ENCODE results near the gene GNAO1. TPM values are rescaled to one million over a fixed set of nuclear protein-coding genes. Genes with fewer than 3 reads are reported as not detected.

The GNAO1 gene
- polyA plus RNA-seq, 3 donors, result not detected

DNA sequence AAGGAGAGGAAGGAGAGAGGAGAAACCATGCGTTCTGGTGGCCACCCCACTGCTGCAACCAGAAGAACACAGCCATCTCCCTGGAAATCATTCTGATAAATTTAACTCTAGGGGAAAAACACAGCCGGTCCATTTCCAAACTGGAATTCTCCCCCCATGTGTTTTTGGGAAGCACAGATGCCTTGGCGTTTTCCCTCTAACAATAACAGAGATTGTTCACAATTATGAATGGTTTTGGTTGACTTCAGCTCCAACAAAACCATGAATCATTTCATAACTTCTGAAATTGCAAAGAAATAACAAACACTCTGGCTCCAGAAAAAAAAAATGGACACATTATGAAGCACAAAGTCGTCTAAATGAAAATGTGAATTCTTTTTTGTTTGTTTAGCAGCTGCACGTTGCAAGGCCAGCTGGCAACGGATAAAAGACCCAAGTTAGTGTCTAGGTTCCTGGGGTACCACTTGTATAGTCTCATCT, 46.2 kb downstream of the GNAO1 start:
- Histone ChIP-seq H3K4me1 (ENCODE audit: control insufficient read depth in 1 of 2, insufficient read depth in 2 of 2, low read length in 2 of 2) (no peaks in the 10 kb centered on the region), H3K4me3 (replicated peaks in 1 of 3; ENCODE audit: low read depth in 2 of 3, low read length in 3 of 3) (no peak overlapping the region), H3K79me2 (ENCODE audit: insufficient read depth, low read length) (no peaks in the 10 kb centered on the region), H3K27ac (ENCODE audit: low read depth in 1 of 2, low read length in 2 of 2) (no peak overlapping the region), H4K20me1 (ENCODE audit: insufficient read depth, low read length) (no peaks in the 10 kb centered on the region), H3K9ac (ENCODE audit: insufficient read depth, low read length, poor library complexity, severe bottlenecking) (no peak overlapping the region), H3K9me3 (replicated peaks in 1 of 2; ENCODE audit: control insufficient read depth in 1 of 2, insufficient read depth in 1 of 2, low read length in 2 of 2) (no peaks in the 10 kb centered on the region), H3K36me3 (replicated peaks in 1 of 2; ENCODE audit: control insufficient read depth in 1 of 2, insufficient read depth in 2 of 2, low read length in 2 of 2) (no peaks in the 10 kb centered on the region), H2AFZ (ENCODE audit: insufficient read depth, low read depth, low read length, poor library complexity, severe bottlenecking) (no peak overlapping the region), H3K4me2 (replicated peaks; ENCODE audit: extremely low read depth, low read length, poor library complexity, severe bottlenecking) (no peak overlapping the region), H3K27me3 (ENCODE audit: control insufficient read depth in 2 of 2, insufficient read depth in 2 of 2, low read length in 2 of 2) (no peaks in the 10 kb centered on the region)
- Mint-ChIP-seq H3K27me3 (ENCODE audit: low read depth in 3 of 3) (peaks cover 2 to 4% (median 4%) of the 10 kb centered on the region in 3 donors), H3K4me1 (no peaks in the 10 kb centered on the region), H3K9me3 (peaks cover 0 to 1% (median 0%) of the 10 kb centered on the region in 7 donors), H3K27ac (no peak overlapping the region), H3K4me3 (no peak overlapping the region), H3K36me3 (no peaks in the 10 kb centered on the region)
- WGBS (ENCODE audit: insufficient coverage), result no CpG with 5 or more reads among the region's 6 CpGs
- intact Hi-C loops (cut with micrococcal nuclease), result no loop called here
- DNase-seq, result no peak
- TF ChIP-seq, protein P1, sequence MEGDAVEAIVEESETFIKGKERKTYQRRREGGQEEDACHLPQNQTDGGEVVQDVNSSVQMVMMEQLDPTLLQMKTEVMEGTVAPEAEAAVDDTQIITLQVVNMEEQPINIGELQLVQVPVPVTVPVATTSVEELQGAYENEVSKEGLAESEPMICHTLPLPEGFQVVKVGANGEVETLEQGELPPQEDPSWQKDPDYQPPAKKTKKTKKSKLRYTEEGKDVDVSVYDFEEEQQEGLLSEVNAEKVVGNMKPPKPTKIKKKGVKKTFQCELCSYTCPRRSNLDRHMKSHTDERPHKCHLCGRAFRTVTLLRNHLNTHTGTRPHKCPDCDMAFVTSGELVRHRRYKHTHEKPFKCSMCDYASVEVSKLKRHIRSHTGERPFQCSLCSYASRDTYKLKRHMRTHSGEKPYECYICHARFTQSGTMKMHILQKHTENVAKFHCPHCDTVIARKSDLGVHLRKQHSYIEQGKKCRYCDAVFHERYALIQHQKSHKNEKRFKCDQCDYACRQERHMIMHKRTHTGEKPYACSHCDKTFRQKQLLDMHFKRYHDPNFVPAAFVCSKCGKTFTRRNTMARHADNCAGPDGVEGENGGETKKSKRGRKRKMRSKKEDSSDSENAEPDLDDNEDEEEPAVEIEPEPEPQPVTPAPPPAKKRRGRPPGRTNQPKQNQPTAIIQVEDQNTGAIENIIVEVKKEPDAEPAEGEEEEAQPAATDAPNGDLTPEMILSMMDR (IDR thresholded peaks at IDR 0.05), result no peak

DNA sequence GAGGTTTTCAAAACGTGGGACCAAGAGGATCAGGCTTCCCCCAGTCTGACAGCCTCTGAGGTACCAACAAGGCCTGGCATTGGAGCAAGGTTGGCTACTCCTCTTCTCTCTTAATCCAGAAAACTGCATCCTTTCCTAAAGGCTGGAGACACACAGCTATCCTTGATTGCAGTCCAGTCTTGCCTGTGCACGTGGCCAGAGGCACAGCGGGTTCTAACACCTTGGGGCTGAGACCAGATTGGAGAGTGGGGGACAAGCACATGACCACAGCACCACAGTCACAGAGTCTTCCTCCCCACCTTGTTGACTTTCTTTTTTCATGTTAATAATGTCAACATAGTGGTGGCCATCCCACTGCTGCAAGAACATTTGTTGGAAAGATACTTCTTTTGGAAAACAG, 46.9 kb downstream of the GNAO1 start:
- 15% methylated on average over 1 of the region's 3 CpGs for WGBS (ENCODE audit: insufficient coverage)
- Mint-ChIP-seq H3K27ac (no peak overlapping the region), H3K36me3 (no peaks in the 10 kb centered on the region), H3K4me3 (no peak overlapping the region), H3K27me3 (ENCODE audit: low read depth in 3 of 3) (peaks cover 2 to 4% (median 4%) of the 10 kb centered on the region in 3 donors), H3K9me3 (peaks cover 0 to 1% (median 0%) of the 10 kb centered on the region in 7 donors), H3K4me1 (no peaks in the 10 kb centered on the region)
- H2AFZ ChIP-seq (ENCODE audit: insufficient read depth, low read depth, low read length, poor library complexity, severe bottlenecking), result no peak overlapping the region
- no peak for DNase-seq
- TF ChIP-seq, protein P1 (IDR thresholded peaks at IDR 0.05), result no peak
- H3K27ac ChIP-seq (ENCODE audit: low read depth in 1 of 2, low read length in 2 of 2), result no peak overlapping the region
- H3K4me2 ChIP-seq (replicated peaks; ENCODE audit: extremely low read depth, low read length, poor library complexity, severe bottlenecking), result no peak overlapping the region
- H3K4me3 ChIP-seq (replicated peaks in 1 of 3; ENCODE audit: low read depth in 2 of 3, low read length in 3 of 3), result no peak overlapping the region
- intact Hi-C loops (cut with micrococcal nuclease), result no loop called here
- H3K9ac ChIP-seq (ENCODE audit: insufficient read depth, low read length, poor library complexity, severe bottlenecking), result no peak overlapping the region
- H3K9me3 ChIP-seq (replicated peaks in 1 of 2; ENCODE audit: control insufficient read depth in 1 of 2, insufficient read depth in 1 of 2, low read length in 2 of 2), result no peaks in the 10 kb centered on the region
- H3K79me2 ChIP-seq (ENCODE audit: insufficient read depth, low read length), result no peaks in the 10 kb centered on the region
- H3K27me3 ChIP-seq (ENCODE audit: control insufficient read depth in 2 of 2, insufficient read depth in 2 of 2, low read length in 2 of 2), result no peaks in the 10 kb centered on the region
- no peaks in the 10 kb centered on the region for H3K4me1 ChIP-seq (ENCODE audit: control insufficient read depth in 1 of 2, insufficient read depth in 2 of 2, low read length in 2 of 2)
- H3K36me3 ChIP-seq (replicated peaks in 1 of 2; ENCODE audit: control insufficient read depth in 1 of 2, insufficient read depth in 2 of 2, low read length in 2 of 2), result no peaks in the 10 kb centered on the region
- no peaks in the 10 kb centered on the region for H4K20me1 ChIP-seq (ENCODE audit: insufficient read depth, low read length)

Measured in CD14-positive monocyte (primary cell).